Limb (tissue), 2 donors: ENCODE measurements around the gene ARHGEF7.

Experiments
- DNase-seq, 2 donors: peaks; one replicate each; pipeline ENCODE4 v3.0.0-alpha.2; 2016; ENCODE audit errors: extremely low spot score in 2 of 2

Gene ARHGEF7

DNA sequence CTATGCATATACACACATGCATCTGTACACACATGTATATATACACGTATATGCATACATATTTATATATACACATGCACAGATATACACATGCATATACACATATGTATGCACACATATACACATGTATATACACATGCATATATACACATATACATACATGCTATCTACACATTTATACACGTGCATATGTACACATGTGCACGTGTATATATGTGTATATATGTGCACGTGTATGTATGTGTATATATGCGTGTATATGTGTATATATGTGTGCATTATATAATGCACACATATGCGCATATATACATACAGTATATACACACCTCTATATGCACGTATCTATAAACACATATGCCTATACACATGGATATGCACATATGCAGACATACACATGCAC is 17.8 kb downstream of the ARHGEF7 start:
- DNase-seq: no peak

DNA sequence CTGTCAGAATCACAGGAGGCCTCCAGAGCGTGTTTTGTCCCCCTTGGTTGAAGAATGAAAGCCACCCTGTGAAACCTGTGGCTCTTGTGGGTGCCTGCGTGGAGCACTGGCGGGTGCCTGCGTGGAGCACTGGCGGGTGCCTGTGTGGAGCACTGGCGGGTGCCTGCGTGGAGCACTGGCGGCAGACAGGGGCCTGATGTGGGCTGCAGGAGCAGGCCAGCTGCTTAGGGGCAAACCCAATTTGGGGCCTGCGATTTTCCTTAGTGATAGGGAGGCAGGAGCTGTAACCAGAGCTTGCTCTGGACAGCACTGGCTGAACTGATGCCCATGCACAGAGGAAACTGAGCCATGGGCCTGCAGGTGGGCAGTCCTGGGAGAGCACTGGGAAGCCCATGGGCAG is 24.3 kb downstream of the ARHGEF7 start:
- DNase-seq: no peak

DNA sequence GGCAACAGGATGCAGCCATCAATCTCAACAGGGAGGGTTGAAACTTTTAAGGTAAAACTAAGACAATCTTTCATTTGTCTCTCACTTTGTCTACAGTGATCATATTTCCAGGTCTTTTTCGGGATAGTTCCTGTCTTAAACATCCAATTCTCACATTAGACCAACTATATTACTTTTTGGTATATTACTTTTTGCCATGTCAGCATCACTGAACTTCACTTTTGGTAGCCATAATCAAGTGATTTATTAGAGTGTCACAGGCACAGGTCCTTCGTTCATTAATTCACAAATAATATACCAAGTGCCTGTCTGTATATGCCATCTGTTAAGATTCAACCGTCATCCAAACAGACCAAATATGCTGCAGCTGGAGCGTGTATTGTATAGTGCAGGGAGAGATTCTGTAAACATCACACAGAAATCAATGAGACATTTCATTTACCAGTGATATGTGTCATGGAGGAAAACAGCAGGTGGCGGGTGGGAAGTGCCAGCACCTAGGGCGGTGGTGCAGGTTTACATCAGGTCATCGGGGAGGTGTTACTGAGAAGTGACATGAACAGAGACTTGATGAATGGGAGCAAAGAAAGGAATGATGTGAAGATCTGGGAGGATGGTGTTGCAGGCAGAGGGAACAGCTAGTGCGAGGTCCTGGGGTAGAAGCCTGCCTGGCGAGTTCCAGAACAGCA is 24.9 kb downstream of the ARHGEF7 start:
- DNase-seq: no peak

DNA sequence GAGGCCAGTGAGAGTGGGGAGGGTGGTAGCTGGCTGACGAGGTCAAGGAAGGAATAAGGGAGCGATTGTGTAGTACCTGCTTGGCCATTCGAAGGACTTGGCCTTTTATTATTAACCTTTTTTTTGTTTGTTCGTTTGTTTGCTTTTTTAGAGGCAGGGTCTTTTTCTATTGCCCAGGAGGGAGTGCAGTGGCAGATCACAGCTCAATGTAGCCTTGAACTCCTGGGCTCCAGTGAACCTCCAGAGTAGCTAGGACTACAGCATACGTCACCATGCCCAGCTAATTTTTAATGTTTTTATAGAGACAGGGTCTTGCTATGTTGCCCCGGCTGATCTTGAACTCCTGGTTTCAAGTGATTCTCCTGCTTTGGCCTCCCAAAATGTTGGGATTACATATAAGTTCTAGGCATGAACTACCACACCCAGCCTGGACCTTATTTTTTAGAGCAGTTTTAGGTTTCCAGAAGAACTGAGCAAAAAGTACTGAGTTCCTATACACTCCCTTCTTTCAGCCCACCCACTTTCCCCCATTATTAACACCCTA is 25.5 kb downstream of the ARHGEF7 start:
- DNase-seq: no peak

DNA sequence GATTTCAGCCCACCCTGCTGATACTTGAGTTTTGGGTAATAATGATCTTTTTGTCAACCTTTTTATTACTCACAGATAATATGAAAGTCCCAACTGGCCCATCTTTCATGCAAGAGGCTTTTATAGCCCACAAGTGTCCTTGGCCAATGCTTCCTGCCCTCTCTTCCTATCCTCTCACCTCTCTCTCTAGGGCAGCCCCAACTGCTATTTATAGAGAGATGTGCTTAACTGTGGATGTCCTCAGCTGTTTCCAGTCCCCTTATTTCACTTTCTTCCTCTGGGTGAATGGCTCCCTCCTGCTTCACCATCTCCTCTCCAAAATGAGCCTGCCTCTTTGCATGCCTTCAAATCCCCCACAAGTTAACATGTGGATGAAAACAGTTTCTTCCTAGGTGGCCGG is 27.4 kb downstream of the ARHGEF7 start:
- no peak for DNase-seq

DNA sequence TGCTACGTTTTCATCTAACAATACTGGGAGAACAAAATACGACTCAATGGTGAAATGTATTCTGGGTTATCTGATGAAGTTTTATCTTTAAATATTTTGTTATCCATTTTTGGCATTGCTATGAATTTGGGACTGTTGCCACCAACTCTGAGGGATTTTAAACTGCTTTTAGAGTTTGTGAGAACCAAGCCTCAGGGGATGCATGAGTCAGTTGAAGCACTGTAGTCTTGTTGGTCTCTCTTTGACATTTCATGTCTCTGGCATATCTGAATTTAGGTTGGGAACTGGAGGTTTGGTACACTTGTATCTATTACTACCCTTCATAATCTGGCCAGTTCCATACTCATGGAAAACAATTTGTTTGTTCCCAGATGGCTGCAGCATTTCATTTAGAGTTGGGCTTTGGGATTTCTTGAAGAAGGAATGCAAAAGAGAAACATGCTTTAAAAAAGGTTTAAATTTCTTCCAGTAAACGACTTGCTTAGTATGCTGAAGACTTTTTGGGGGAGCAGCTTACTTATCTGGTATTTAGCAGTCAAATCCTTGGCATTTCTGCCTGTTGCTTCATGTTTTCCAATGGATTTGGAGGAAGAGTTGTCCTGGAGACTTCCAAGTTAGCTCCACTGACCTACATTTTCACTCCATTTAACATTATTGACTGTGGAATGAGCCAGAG is 28.9 kb downstream of the ARHGEF7 start:
- DNase-seq: no peak

DNA sequence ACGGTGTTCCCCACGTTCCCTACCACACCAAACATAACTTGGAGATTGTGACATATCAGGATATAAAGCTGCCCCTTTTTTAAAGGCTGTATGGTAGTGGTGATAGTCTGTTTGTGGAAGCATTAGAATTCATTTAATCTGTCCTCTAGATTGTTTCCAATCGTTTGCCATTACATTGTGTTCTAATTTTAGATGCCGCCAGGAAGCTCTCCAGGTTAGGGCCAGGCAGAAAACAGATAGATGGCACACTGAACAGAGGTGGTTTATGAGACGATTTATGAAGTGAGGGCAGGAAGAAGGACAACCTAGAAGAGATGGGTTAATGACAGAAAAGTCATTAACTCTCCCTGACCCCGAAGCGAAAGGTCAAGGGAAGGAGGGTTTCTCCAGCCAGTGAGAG is 30.0 kb downstream of the ARHGEF7 start:
- DNase-seq: no peak

DNA sequence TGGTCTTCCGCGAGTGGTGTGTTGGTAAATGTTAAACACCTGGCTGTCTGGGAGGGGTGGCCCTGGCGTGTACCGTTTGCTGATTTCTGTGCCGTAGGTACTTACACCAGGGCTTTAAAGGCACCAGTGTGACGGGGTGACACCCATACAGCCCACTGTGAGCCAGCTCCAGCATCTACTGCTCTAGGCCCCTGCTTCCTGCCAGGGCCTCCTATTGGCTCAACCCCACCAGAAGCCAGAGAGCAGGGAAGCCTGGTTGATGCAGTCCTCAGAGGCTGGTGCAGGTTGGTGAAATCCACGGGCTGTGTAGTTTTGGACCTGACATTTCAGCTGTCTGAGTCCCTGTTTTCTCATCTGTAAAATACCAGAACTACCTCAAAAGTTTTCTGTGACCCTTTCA is 30.4 kb downstream of the ARHGEF7 start:
- DNase-seq: no peak

DNA sequence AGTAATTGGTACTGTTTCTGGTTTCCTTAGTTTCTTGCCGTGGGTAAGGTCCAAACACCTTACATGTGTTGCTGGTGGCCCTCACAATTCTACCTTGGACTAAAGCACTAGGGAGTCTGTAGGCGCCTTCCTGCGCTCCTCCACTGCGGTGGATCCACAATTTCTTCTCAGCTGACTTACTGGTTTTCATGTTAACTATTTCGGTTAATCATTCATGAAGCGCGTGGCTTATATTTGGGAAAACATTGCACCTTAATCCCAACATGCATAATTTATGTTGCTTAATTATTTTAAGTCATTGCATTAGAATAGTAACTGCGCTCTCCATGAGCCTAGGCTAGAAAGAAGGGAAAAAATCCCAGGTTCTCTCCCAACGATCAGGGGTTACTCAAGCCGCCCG is 37.7 kb downstream of the ARHGEF7 start:
- DNase-seq: no peak

DNA sequence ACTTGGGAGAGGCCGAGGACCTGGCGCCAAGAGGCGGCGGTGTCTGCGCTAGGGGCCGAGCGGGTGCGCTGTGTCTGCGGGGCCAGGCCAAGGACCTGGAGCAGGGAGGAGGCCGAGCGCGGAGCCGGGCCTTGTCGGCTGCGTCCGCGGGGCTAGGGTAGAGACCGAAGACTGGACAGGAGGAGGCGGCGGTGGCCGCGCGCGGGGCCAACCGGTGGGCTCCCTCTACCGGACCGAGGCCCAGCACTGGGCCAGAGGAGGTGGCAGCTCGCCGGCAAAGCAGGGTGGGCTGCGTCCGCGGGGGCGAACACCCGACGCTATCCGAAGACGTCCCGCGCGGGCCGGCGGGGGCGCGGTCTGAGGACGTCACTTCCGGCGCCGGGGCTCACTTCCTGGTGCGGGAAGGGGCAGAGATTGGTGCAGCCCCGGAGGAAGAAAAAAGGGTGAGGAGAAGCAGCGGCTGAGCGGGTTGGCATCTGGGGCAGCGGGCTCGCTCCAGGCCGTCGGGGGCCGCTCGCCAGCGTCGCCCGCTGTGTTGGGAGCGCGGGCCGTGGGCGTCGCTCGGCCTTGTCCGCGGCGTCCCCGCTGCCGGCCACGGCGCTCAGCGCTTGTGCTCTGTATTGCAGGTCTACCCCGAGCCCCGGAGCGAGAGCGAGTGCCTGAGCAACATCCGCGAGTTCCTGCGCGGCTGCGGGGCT is 38.3 kb downstream of the ARHGEF7 start:
- DNase-seq: peak; percentile 88 to 98

DNA sequence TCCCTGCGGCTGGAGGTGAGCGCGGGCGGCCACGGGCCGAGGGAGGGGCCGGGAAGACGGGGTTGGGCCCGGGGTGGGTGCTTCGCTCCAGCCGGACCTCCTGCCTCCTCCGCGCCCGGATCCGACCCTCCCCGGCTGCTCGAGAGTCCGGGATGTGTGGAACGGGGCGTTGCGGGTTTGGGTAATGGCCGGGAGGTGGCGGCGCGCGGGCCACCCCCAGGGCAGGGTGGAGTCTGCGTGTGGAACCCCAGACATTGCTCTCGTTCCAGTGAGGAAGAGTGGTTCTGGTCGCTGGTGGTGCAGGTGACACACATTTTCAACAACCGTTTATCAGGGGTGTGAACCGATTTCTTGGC is 38.8 kb downstream of the ARHGEF7 start:
- no peak for DNase-seq

DNA sequence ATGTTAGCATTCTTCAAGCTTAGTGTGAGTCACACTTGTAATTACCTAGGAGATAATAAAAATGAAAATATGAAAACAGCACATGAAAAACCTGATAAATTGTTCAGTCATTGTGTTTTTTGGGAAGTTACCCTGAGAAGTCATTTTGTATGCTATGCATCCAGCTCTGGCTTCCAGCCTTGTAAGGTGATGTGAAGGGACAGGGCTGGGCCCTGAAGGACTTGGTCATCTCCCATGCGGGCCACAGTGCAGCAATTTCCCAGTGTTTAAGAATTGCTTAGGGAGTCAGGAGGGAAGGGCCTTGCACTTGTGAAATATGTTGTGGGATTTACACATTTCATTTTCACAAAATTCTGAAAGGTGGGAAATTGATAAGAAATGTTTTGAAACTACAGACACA is 41.3 kb downstream of the ARHGEF7 start:
- DNase-seq: no peak

DNA sequence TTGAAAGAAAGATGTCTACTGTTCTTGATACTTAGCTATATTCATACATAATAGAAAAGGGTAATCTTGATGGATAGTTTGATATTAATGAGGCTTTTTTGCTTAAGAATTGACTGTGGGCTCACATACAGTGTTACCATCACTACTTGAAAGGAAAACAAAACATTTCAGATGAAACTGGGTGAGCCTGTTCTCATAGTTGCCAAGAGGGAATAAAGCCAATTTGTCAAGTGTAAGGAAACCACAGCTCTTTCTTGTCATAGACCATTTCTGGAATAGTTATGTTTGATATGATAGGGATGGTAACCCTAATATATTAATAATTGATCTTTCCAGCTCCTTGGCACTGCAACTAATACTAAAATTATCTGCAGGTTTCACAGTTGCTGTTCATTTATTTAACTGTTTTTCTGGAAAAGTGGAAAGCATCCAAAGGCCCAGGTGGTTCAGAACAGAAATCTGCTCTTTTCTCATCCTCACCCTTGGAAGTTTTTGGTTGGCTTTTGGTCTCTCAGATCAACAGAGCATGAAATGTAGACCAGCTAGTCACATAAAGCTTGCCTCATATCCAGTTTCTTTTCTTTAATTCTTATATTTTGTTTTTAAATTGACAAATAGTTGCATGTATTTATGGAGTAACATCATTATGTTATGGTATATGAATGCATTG is 43.2 kb downstream of the ARHGEF7 start:
- DNase-seq: no peak

DNA sequence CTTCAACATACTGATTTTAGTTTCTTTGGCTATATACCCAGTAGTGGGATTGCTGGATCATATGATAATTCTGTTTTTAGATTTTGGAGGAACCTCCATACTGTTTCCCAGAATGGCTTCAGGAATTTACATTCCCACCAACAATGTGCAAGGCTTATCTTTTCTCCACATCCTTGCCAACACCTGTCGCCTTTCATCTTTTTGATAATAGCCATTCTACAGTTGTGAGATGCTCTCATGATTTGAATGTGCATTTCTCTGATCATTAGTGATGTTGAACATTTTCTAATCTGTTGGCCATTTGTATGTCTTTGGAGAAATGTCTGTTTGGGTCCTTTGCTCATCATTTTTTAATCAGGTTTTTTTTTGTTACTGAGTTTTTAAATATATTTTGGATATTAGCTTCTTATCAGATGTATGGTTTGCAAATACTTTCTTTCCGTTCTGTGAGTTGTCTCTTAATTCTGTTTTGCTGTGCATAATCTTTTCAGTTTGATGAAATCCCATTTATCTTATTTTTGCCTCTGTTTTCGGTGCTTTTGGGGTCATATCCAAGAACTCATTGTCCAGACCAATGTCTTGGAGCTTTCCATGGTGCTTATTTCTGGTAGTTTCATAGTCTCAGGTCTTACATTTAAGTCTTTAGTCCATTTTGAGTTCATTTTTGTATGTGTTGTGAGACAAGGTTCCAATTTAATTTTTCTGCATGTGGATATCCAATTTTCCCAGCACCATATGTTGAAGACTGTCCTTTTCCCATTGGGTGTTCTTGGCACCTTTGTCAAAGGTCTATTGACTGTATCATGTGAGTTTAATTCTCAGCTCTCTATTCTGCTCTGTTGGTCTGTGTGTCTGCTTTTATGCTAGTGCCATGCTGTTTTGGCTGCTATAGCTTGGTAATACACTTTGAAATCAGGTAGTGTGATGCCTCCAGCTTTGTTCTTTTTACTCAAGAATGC is 44.5 kb downstream of the ARHGEF7 start:
- no peak for DNase-seq

DNA sequence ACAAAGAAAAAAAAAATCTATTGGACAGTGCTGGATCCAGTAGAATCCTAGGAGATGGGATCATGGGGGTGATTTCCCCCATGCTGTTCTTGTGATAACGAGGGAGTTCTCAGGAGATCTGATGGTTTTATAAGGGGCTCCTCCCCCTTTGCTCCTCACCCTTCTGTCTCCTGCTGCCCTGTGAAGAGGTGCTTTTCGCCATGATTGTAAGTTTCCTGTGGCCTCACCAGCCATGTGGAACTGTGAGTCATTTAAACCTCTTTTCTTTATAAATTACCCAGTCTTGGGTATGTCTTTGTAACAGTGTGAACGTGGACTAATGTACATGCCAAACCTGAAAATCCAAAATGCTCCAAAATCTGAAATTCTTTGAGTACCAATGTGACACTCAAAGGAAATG is 45.5 kb downstream of the ARHGEF7 start:
- DNase-seq: no peak

DNA sequence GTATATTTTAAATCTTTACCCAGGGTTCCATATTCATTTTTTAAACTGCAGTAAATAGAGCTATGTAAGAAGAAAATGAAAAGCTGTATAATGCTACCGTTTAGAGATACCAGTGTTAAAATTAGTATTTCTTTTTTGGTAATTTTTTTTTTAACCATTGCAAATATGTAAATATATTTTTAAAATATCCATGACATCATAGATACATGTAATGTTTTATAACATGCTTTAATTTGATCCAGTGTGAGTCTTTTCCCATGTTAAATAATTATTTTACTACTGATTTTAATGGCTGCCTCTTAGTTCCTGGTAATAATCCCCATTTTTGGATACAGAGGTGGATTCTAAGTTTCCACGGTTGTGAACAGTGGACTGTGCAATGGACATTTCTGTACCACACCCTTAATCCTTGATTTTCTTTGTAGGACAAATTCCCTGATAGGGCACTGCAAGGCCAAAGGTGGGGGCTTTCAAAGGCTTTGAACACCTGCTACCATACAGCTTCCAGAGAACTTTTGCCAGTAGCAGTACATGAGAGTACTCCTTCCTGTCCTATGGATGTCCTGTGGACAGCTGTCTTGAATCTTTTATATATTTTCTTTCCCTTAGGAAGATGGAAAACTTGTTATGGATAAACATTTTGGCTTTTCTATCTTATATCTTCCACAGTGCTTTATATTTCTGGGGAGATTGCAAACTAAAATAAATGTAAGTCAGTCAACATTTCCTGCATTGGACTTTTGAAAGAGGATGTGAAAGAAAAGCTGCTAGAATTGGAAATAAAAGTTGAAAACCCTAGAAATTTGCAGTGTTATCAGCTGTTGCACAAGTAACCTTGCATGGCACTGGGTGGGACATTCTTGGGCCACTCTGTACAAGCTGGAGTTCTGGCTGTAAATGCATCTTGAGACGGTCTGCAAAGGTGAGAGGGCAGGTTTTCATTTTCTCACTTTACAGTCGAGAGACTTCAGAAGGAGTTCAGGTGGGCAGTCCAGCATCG is 46.8 kb downstream of the ARHGEF7 start:
- no peak for DNase-seq

DNA sequence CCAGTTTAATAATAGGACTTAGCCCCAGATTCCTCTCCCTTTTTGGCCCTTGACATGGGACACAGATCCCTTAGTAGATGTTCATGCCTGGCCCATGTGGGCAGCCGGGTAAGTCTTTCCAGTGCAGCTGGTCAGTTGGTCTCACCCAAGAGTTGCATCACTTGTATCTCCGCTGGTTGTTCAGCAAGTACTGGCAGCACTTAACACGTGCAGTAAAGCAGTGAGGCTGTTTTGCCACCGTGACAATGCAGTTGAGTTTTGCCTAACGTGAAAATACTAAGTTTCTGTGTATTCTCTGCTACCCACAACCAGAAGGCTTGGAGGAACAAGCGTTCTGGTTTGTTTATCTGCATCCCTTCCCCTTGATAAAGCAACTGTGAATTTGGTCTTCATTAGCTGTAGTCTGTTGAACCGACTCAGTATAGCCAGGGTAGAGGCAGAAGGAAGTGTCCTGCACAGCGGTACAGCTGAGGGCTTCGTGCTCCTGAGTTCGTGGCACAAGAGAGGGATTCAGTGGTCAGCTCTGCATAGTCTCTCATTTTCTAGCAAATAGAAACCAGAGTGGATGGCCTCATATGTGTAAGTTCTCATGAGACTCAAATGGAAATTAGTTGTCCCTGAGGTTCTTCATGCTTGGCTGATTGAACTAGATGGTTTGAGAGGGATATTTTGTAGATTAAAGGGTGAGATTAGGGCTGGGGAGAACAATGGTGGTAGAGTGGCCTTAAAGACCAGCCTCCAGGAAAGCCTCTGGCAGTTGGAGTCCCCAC is 50.3 kb downstream of the ARHGEF7 start:
- DNase-seq: no peak

DNA sequence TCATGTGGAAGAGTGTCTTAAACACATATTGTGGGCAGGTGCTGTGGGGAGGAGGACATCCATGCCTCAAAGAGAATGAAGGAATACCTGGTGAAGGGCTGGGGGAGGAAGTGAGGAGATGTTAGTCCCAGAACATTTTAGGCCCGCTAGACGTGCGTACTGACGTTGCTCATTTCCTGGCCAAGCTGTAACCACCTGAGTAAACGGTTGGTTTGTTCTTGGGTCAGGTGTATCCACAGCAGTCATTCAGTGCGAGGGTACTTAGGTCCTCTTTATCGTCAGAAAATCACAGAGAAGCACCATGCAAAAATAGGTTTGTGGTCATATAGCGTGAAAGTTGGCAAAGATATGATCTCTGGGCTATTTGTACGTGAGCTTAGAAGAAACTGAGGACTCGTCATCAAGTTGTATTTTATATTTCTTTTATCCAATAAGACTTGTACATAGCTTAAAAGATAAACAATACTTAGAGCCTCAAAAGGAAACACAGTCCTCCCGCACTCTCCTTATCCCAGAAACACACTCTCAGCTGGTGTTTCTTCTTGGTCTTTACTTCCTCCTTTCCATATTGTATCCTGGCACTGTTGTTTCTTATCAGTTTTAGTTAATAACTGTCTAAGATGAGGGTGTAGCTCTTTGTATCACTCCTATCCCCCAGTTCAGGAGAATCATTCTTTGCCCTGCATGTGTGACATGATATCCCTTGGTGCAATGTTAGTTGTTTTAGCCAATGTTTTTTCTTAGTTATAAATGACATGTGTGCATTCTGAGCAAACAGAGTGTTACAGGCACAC is 52.0 kb downstream of the ARHGEF7 start:
- DNase-seq: no peak
